ENCODE results near the gene CDH3.

GRCh38 chr16:68739964-68740627 lies 95.0 kb downstream of the CDH3 start:
- TF ChIP-seq CTCF (IDR thresholded peaks at IDR 0.05) (no peak), EZH2 (IDR thresholded peaks at IDR 0.05; ENCODE audit: borderline replicate concordance, insufficient read depth, low read depth, low read length, poor library complexity, severe bottlenecking) (no peak)
